NCI-H460 (cell line): ENCODE results near the gene ISG20L2. TPM values are rescaled to one million over a fixed set of nuclear protein-coding genes. Genes with fewer than 3 reads are reported as not detected.
"Not testable (repeated sequence)": the region's sequence is repeated elsewhere in the genome, so short reads cannot be mapped to it uniquely, and the experiment has no call there.

ENCODE experiments used
- DNase-seq: peaks from one replicate; pipeline ENCODE4 v3.0.0-alpha.2; 2016; ENCODE audit warnings: low read depth; ENCODE audit errors: extremely low read depth
- polyA plus RNA-seq: library from polyadenylated mRNA; depleted of rRNA; stranded (reverse); fragments of >200 nt; gene quantifications from 2 replicates; pipeline ENCODE4 v1.2.3, GENCODE V29; 2014; cell fraction: nucleus; rRNA removed
- total RNA-seq: library from RNA; depleted of rRNA; stranded (reverse); fragments of >200 nt; shearing (Covaris generic); gene quantifications from 2 replicates; pipeline ENCODE4 v1.2.3, GENCODE V29; 2014; rRNA removed

ISG20L2 gene, protein sequence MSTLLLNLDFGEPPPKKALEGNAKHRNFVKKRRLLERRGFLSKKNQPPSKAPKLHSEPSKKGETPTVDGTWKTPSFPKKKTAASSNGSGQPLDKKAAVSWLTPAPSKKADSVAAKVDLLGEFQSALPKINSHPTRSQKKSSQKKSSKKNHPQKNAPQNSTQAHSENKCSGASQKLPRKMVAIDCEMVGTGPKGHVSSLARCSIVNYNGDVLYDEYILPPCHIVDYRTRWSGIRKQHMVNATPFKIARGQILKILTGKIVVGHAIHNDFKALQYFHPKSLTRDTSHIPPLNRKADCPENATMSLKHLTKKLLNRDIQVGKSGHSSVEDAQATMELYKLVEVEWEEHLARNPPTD
- 42.1 and 42.2 TPM in 2 replicates for total RNA-seq
- polyA plus RNA-seq = 20.0 and 24.0 TPM in 2 replicates

DNA sequence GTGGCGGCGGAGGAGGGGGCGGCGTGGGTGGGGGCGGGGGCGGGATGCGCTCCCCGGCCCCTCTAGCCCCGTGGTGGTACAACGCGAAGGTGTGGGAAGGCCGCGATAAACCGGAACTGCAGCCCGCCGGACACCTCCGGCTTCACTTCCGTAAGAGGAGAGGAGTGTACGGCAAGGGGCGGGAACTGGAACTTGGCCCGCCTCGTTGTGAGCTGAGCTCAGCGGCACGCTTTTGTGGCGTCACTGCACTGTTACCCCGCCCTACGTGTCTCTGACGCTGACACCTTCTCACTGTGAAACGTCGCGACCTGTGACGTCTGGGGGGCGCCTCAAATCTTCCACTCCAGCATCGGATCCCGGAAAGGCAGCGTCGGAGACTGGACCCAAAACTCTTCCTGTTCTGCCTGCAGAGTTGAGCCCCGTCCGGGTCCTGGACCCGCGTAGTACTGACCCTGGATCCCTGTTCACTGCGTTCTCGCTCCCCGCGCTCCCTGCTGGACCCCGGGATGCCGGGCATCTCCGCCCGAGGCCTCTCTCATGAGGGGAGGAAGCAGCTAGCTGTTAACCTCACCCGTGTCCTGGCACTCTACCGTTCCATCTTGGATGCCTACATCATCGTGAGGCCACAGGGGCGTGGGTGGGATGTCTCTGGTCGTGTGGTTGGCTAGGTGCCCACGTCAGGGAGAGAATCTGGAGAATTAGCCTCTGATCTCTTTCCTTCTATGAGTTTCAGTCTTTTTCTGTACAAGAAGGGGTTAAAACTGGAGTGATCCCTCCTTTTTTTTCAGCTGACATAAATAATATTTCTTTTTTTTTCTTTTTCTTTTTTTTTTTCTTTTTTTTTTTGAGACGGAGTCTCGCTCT is at the start of gene ISG20L2:
ISG20L2 (minus strand) TSS at position 168 of the 864 bp plus-strand sequence. CDS start 1,114 bp downstream, outside the sequence.
- DNase-seq = peak; percentile 98

GRCh38 chr1:156777573-156777972 is 49.0 kb upstream of the ISG20L2 start:
- DNase-seq = no peak

- DNase-seq = no peak
Observed at GRCh38 chr1:156776942-156777341, 48.4 kb upstream of the ISG20L2 start.

- DNase-seq = no peak
Observed at GRCh38 chr1:156775799-156776198, 47.2 kb upstream of the ISG20L2 start.

- no peak for DNase-seq
Observed at GRCh38 chr1:156773607-156774006, 45.0 kb upstream of the ISG20L2 start.

DNA sequence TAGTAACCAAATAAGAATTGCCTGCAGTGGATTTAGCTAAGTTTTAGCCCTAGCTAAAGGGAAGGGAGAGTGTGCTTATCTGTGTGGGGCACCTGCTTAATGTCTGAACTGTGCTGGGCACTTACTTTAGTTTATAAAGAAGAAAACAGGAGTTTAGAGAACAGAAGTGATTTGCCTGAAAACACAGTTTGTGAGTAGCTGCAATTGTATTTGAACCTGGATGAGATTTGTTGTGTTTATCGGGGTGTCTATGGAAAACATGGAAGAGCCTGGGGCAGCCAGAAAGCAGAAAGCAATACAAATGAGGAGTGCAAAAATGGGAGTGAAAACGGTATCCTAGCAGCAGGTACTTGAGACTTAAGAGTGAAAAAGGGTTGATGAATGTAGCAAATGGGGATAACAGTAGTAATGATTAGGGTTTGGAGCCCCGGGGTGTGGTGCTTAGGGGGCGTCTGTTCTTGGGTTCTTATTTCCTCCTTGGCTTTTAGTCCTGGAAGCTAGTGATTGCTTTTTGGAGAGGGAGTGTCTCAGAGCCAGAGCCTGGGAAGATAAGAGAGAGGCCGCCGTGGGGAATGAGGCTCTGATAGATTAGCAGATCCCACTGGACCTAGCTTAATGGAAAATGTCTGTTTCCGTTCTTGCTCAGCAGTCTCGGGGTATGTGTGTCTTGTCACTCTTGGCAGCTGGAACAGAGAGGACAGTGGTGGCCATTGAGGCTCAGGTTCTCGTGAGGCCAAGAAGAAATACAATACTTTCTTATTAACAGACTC is 44.3 kb upstream of the ISG20L2 start:
- DNase-seq = no peak

DNA sequence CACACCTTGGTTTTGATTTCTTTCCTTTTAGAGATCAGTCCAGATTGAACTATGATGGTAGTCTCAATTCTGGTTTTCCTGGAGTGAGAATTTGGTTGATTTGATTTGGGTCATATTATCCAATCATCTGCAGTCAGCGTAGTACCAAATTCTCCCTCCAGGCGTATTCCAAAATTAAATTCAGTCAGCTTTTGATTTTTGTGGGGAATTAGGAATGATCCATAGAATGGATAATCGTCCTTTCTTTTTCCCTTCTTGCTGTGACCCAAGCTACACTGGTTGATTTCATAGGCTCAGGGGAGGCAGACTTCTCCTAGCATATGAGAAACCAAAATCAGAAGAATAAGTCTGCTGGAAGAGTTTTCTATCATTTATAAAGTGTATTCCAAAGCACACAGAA is 43.7 kb upstream of the ISG20L2 start:
- no peak for DNase-seq

DNA sequence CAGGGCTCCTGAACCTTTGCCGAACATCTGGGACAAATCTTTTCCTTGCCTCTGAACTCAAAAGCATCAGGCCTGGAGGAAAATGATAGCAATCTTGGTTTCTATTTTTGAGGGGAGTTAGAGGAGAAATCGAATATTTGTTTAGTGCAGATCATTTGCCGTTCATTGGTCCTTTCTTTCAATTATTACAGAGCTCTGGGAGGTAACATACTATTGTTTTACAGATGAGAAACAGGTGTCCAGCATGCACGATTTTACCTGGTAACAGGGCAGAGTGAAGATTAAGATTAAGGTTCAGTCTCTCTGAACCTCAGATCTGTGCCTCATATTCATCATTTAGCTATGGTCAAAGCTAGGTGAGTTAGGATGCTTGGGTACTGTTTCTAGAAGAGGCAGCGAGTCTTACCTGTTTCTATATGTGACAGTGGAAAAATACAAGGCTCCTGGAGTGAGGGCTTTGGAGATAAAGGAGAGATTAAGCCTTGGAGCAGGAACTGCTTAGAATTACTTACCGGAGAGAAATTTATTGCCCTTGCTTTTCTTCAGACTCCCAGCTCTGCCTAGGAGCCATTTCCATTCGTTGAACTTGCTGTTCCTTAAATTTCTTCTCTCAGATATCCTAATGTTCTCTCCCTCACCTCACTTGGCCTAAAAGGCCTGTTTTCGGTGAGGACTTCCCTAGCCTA is 40.2 kb upstream of the ISG20L2 start:
- no peak for DNase-seq

- DNase-seq = no peak
Observed at GRCh38 chr1:156767879-156768604, 39.5 kb upstream of the ISG20L2 start.

DNA sequence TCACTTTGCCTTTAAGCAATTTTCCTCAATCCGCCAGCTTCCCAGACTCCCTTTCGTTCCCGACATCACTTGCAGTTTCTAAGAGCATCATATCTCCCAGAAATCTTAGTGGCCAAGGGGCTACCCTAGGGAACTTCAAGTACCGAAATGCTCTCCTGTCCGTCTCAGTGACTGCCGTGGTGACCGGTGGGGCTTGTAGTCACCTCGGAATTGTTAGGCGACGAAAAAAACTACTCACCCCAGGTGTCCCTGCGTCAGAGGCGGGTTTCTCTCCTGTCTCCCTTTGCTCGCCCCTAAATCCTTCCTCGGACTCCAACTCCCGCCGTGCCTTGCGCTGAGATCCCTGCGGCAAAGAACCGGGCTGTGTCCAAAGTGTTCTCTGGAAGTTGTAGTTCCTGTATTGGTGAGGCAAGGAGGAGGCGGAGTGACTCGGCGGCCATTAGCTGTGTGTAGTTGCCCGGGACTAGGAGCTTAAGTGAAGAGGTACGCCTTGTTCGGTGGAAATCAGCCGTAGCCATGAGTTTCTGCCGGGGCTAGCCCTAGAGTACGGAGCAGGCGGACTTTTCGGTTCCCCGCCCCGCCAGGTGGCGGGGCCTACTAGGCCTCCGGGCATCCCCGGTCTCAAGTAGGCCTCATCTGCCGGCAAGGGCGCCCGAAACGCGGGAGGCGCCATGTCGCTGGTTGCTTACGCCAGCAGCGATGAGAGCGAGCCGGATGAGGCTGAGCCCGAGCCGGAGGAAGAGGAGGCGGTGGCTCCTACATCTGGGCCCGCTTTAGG is 38.7 kb upstream of the ISG20L2 start, which contains the start of gene PRCC:
PRCC (plus strand) TSS at position 435 of the 778 bp plus-strand sequence; CDS start at position 672, 237 bp downstream.
- peak; percentile 100 for DNase-seq

DNA sequence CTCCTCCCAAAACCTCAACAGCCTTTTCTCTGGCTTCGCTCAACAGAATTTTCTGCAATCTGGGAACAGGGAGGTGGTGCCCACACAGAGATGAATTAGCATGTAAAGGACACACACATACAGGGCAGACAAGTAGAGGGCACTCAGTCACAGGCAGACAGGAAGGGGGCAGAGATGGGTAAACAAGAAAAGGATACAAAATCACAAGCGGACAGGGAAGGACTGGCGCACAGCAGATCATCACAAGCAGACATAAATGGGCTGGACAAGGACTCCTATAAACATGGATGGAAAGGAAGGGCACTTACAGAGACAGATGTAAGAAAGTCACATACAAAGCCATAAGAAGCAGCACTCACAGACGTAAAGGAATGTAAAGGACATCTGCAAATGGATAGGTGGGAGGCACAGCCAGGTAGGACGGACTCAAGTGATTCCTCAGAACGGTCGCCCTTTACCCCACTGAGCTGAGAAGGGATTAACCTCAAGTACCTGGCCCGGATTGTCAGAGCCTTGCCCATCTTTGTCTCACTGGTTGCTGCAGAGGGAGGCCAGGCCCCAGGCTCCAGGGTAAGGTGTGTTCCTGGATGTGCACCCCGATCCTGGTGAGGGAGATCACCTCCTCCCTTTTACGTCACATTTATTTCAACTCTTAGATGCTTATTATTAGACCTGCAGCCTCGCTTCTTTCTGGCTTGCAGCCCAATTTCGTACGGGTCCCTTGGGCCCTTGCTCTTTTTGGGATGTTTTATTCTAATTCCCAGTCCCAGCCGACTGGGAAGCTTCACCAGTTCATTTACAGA is 37.9 kb upstream of the ISG20L2 start:
- no peak for DNase-seq

DNA sequence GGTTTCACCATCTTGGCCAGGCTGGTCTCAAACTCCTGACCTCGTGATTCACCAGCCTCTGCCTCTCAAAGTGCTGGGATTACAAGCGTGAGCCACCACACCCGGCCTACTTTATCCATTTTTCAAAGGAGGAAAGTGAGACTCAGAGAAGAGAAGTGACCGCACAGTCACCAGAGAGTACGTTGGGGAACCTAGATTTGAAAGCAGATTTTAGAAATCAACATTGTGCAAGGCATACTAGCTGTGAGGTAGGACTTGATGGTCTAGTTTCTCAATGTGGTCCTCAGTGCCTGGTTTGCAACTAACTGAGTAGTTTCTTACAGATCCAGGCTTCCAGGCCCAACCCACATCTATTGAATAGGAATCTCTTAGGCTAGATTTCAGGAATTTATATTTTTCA is 37.1 kb upstream of the ISG20L2 start:
- no peak for DNase-seq

DNA sequence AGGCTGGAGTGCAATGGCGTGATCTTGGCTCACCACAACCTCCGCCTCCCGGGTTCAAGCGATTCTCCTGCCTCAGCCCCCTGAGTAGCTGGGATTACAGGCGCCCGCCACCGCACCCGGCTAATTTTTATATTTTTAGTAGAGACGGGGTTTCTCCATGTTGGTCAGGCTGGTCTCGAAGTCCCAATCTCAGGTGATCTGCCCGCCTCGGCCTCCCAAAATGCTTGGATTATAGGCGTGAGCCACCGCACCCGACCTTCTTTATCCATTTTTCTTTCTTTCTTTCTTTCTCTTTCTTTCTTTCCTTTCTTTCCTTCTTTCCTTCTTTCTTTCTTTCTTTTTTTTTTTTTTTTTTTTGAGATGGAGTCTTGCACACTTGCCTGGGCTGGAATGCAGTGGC is 36.6 kb upstream of the ISG20L2 start:
- DNase-seq = not testable (repeated sequence)

DNA sequence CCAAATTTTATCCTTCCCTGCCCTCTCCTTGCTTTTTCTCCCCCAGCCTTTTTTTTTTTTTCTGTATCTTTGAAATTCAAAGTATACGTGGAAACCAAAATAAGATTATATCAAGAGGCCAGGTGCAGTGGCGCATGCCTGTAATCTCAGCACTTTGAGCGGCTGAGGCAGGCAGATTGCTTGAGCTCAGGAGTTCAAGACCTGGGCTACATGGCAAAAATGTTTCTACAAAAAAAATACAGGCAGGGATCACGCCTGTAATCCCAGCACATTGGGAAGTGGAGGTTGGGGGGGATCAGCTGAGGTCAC is 32.2 kb upstream of the ISG20L2 start:
- no peak for DNase-seq

DNA sequence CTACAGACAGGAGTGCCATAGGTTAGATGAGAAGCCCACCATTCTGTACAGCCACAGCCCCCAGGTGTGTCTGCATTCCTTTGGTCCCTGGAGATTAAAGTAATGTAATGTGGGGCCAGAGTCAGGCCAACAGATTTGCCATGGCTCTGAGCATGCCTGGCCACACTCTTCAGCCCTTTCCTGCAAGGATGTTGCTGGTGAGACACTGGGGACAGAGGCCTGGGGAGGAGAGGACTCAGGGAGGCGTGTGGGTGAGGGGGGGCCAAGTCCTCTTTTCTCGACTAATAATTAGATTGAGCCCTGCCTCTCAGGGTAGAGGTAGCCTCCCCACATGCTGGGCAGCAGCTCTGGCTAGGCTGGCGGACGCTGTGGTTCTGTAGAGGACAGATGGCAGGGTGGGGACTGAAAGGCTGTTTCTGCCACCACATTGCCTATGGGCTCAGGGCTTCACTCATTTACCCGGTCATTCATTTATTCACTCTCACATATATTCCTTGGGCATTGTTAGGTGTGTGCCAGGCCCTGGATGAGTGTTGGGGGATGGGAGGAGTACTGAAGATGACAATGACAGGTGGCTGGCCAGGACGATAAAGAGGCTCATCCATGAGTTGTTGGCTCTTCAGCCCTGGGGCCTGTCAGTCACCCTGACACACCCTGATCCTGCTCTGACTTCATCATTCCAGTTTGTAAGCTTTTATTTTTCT is 31.7 kb upstream of the ISG20L2 start:
- no peak for DNase-seq

- DNase-seq = not testable (repeated sequence)
Observed at GRCh38 chr1:156757572-156758253, 29.1 kb upstream of the ISG20L2 start.

- no peak for DNase-seq
Observed at GRCh38 chr1:156756355-156756754, 27.8 kb upstream of the ISG20L2 start.
